Measurements from ENCODE around the gene MYBPC3.

The MYBPC3 gene

GRCh38 chr11:47345890-47346563 is 6.5 kb downstream of the MYBPC3 start:
- no peak for FAIRE-seq
- no peak for DNase-seq (ENCODE audit: insufficient read length, low spot score)
- no peak for TF ChIP-seq PAX5 (IDR thresholded peaks at IDR 0.05; ENCODE audit: insufficient read depth, low read length, severe bottlenecking)
- TF ChIP-seq TAF1 (IDR thresholded peaks at IDR 0.05; ENCODE audit: low read depth, low read length), result no peak
- TF ChIP-seq POLR2A (IDR thresholded peaks at IDR 0.05; ENCODE audit: low read depth, low read length), result no peak
- TF ChIP-seq SPI1 (IDR thresholded peaks at IDR 0.05; ENCODE audit: low read depth, low read length), result no peak
- no peak for TF ChIP-seq POU2F2 (IDR thresholded peaks at IDR 0.05; ENCODE audit: low read depth, low read length)
- no peak for TF ChIP-seq POLR2AphosphoS5 (IDR thresholded peaks at IDR 0.05; ENCODE audit: low read depth, low read length)

- DNase-seq (ENCODE audit: insufficient read length, low spot score), result no peak
- FAIRE-seq, result no peak
- no peak for TF ChIP-seq TAF1 (IDR thresholded peaks at IDR 0.05; ENCODE audit: low read depth, low read length)
- no peak for TF ChIP-seq PAX5 (IDR thresholded peaks at IDR 0.05; ENCODE audit: insufficient read depth, low read length, severe bottlenecking)
- TF ChIP-seq POU2F2 (IDR thresholded peaks at IDR 0.05; ENCODE audit: low read depth, low read length), result no peak
- no peak for TF ChIP-seq POLR2A (IDR thresholded peaks at IDR 0.05; ENCODE audit: low read depth, low read length)
- TF ChIP-seq SPI1 (IDR thresholded peaks at IDR 0.05; ENCODE audit: low read depth, low read length), result no peak
These were observed 9.6 kb downstream of the MYBPC3 start for GRCh38 chr11:47342854-47343253.

GRCh38 chr11:47342036-47342803 is 10.3 kb downstream of the MYBPC3 start:
- no peak for FAIRE-seq
- TF ChIP-seq POLR2AphosphoS5 (IDR thresholded peaks at IDR 0.05; ENCODE audit: low read depth, low read length) (no peak), TAF1 (IDR thresholded peaks at IDR 0.05; ENCODE audit: low read depth, low read length) (no peak), POLR2A (IDR thresholded peaks at IDR 0.05; ENCODE audit: low read depth, low read length) (no peak), SPI1 (IDR thresholded peaks at IDR 0.05; ENCODE audit: low read depth, low read length) (no peak), PAX5 (IDR thresholded peaks at IDR 0.05; ENCODE audit: insufficient read depth, low read length, severe bottlenecking) (no peak), POU2F2 (IDR thresholded peaks at IDR 0.05; ENCODE audit: low read depth, low read length) (no peak)

GRCh38 chr11:47340980-47341775 is 11.3 kb downstream of the MYBPC3 start:
- TF ChIP-seq POLR2AphosphoS5 (IDR thresholded peaks at IDR 0.05; ENCODE audit: low read depth, low read length) (no peak), SPI1 (IDR thresholded peaks at IDR 0.05; ENCODE audit: low read depth, low read length) (no peak), POU2F2 (IDR thresholded peaks at IDR 0.05; ENCODE audit: low read depth, low read length) (no peak), TAF1 (IDR thresholded peaks at IDR 0.05; ENCODE audit: low read depth, low read length) (no peak), POLR2A (IDR thresholded peaks at IDR 0.05; ENCODE audit: low read depth, low read length) (no peak), PAX5 (IDR thresholded peaks at IDR 0.05; ENCODE audit: insufficient read depth, low read length, severe bottlenecking) (no peak)
- DNase-seq (ENCODE audit: insufficient read length, low spot score) (no peak), FAIRE-seq (no peak)

More at GRCh38 chr11:47342036-47342803, 10.3 kb downstream of the MYBPC3 start:
- DNase-seq (ENCODE audit: insufficient read length, low spot score), result no peak

GRCh38 chr11:47340010-47340409 is 12.5 kb downstream of the MYBPC3 start:
- DNase-seq (ENCODE audit: insufficient read length, low spot score) (no peak), FAIRE-seq (peak; percentile 64)
- TF ChIP-seq POLR2A (IDR thresholded peaks at IDR 0.05; ENCODE audit: low read depth, low read length) (no peak), POU2F2 (IDR thresholded peaks at IDR 0.05; ENCODE audit: low read depth, low read length) (no peak), PAX5 (IDR thresholded peaks at IDR 0.05; ENCODE audit: insufficient read depth, low read length, severe bottlenecking) (no peak)

GRCh38 chr11:47338396-47339241 is 13.9 kb downstream of the MYBPC3 start:
- DNase-seq (ENCODE audit: insufficient read length, low spot score), result no peak
- FAIRE-seq, result no peak
- no peak for TF ChIP-seq POLR2A (IDR thresholded peaks at IDR 0.05; ENCODE audit: low read depth, low read length)
- no peak for TF ChIP-seq POLR2AphosphoS5 (IDR thresholded peaks at IDR 0.05; ENCODE audit: low read depth, low read length)
- TF ChIP-seq SPI1 (IDR thresholded peaks at IDR 0.05; ENCODE audit: low read depth, low read length), result no peak
- TF ChIP-seq POU2F2 (IDR thresholded peaks at IDR 0.05; ENCODE audit: low read depth, low read length), result no peak
- no peak for TF ChIP-seq PAX5 (IDR thresholded peaks at IDR 0.05; ENCODE audit: insufficient read depth, low read length, severe bottlenecking)
- no peak for TF ChIP-seq TAF1 (IDR thresholded peaks at IDR 0.05; ENCODE audit: low read depth, low read length)

GRCh38 chr11:47337229-47337924 is 15.1 kb downstream of the MYBPC3 start:
- FAIRE-seq (no peak), DNase-seq (ENCODE audit: insufficient read length, low spot score) (no peak)
- TF ChIP-seq POLR2A (IDR thresholded peaks at IDR 0.05; ENCODE audit: low read depth, low read length) (no peak), SPI1 (IDR thresholded peaks at IDR 0.05; ENCODE audit: low read depth, low read length) (no peak)

- FAIRE-seq, result no peak
- TF ChIP-seq SPI1 (IDR thresholded peaks at IDR 0.05; ENCODE audit: low read depth, low read length), result no peak
- no peak for TF ChIP-seq POLR2A (IDR thresholded peaks at IDR 0.05; ENCODE audit: low read depth, low read length)
- no peak for TF ChIP-seq TAF1 (IDR thresholded peaks at IDR 0.05; ENCODE audit: low read depth, low read length)
- TF ChIP-seq PAX5 (IDR thresholded peaks at IDR 0.05; ENCODE audit: insufficient read depth, low read length, severe bottlenecking), result no peak
- TF ChIP-seq POU2F2 (IDR thresholded peaks at IDR 0.05; ENCODE audit: low read depth, low read length), result no peak
- TF ChIP-seq POLR2AphosphoS5 (IDR thresholded peaks at IDR 0.05; ENCODE audit: low read depth, low read length), result no peak
- DNase-seq (ENCODE audit: insufficient read length, low spot score), result no peak
These were observed 15.9 kb downstream of the MYBPC3 start for GRCh38 chr11:47336595-47336994.
